GM23248 (cell line): ENCODE results near the gene TMEM270.

Source experiments
- EZH2 ChIP-seq: fragments of 200-600 bp; sonication (generic); IDR thresholded peaks from 2 replicates; pipeline ENCODE4 v1.6.1; 2018; ENCODE audit warnings: antibody characterized with exemption, mild to moderate bottlenecking; ENCODE audit not compliant: insufficient read depth, poor library complexity, severe bottlenecking
- EZH2phosphoT487 ChIP-seq: fragments of 200-600 bp; sonication (generic); IDR thresholded peaks from 2 replicates; pipeline ENCODE4 v1.6.1; 2018; ENCODE audit warnings: antibody characterized with exemption, moderate library complexity, mild to moderate bottlenecking, low read depth; ENCODE audit not compliant: insufficient read depth

GRCh38 chr7:73820013-73820412 is 40.9 kb upstream of the TMEM270 start:
- TF ChIP-seq EZH2 (no peak), EZH2phosphoT487 (no peak)
